ENCODE results near the gene ZNF543. TPM values are rescaled to one million over a fixed set of nuclear protein-coding genes. Genes with fewer than 3 reads are reported as not detected.

Gene ZNF543
- total and polyA plus RNA-seq, 2 of the 13 experiments (the other 11 are each of a cell fraction or from before 2014, with no cell fraction given), result 2.1 to 8.9 TPM

- TF ChIP-seq CCDC6 (CRISPR knock-in tag; IDR thresholded peaks at IDR 0.05), result no peak
Measured at GRCh38 chr19:57366776-57367175, 46.5 kb downstream of the ZNF543 start (continued).

- DNase-seq (ENCODE audit: low spot score), result no peak
- no peak overlapping the region for H3K9ac ChIP-seq (ENCODE audit: insufficient read depth, low read depth, low read length)
- H2AFZ ChIP-seq (ENCODE audit: low read length), result no peak overlapping the region
- H3K27ac ChIP-seq (ENCODE audit: extremely low read length, insufficient read depth, low read length), result no peak overlapping the region
- no peak overlapping the region for H3K4me3 ChIP-seq (replicated peaks in 1 of 3; ENCODE audit: insufficient read depth in 1 of 3, low read depth in 2 of 3, low read length in 3 of 3)
- H3K9me3 ChIP-seq (ENCODE audit: low read length), result peaks cover 7% of the 10 kb centered on the region; the same call in 1 of the 2 replicates
- H3K36me3 ChIP-seq (replicated peaks in 1 of 2; ENCODE audit: control insufficient read depth in 1 of 2, insufficient read depth in 2 of 2, low read length in 2 of 2), result peaks cover 2 to 11% of the 10 kb centered on the region in 2 experiments; a peak in 2 of 5 replicates
- H3K79me2 ChIP-seq (ENCODE audit: insufficient read depth, low read length), result no peaks in the 10 kb centered on the region
- H3K4me2 ChIP-seq (ENCODE audit: low read depth, low read length), result no peak overlapping the region
- H3K4me1 ChIP-seq (ENCODE audit: insufficient read depth, low read length), result no peaks in the 10 kb centered on the region
- ATAC-seq, result no peak
- WGBS (ENCODE audit: low lambda C conversion rate), result 94% methylated on average over 4 of the region's 6 CpGs
- H4K20me1 ChIP-seq (ENCODE audit: insufficient read depth, low read length), result no peaks in the 10 kb centered on the region
- POLR2A ChIA-PET, result no interaction called here
- no peak for FAIRE-seq
- intact Hi-C loops (cut with micrococcal nuclease; ENCODE audit: unreplicated experiment) (no loop called here), in situ Hi-C loops (cut with HindIII; ENCODE audit: extremely low pct_ligation_motif_present, low pct_unique_long_range_greater_than_20kb) (no loop called here)
- CTCF ChIA-PET (ENCODE audit: low intra/inter-chr PET ratio, low total read pairs), result no interaction called here
- TF ChIP-seq ZNF281 (CRISPR knock-in tag; IDR thresholded peaks at IDR 0.05; ENCODE audit: borderline replicate concordance), result no peak
- TF ChIP-seq HMGXB3 (CRISPR knock-in tag; IDR thresholded peaks at IDR 0.05; ENCODE audit: borderline replicate concordance), result no peak
- TF ChIP-seq GABPA (IDR thresholded peaks at IDR 0.05; ENCODE audit: low read depth, low read length), result no peak
- TF ChIP-seq GABPA (CRISPR knock-in tag; IDR thresholded peaks at IDR 0.05; ENCODE audit: low read depth), result no peak
- TF ChIP-seq ZNF326 (CRISPR knock-in tag; IDR thresholded peaks at IDR 0.05; ENCODE audit: borderline replicate concordance), result no peak
- no peak for TF ChIP-seq KLF16 (CRISPR knock-in tag; IDR thresholded peaks at IDR 0.05)
- TF ChIP-seq SMARCE1 (IDR thresholded peaks at IDR 0.05; ENCODE audit: borderline replicate concordance), result no peak
- no peak for TF ChIP-seq CEBPG (CRISPR knock-in tag; IDR thresholded peaks at IDR 0.05)
- TF ChIP-seq TFDP1 (CRISPR knock-in tag; IDR thresholded peaks at IDR 0.05; ENCODE audit: borderline replicate concordance), result no peak
- no peak for TF ChIP-seq EZH2 (conservative IDR thresholded peaks at IDR 0.05; ENCODE audit: low read depth, low read length)
- TF ChIP-seq ZNF564 (CRISPR knock-in tag; IDR thresholded peaks at IDR 0.05), result no peak
- no peak for TF ChIP-seq ETV5 (CRISPR knock-in tag; IDR thresholded peaks at IDR 0.05; ENCODE audit: borderline replicate concordance)
- no peak for TF ChIP-seq ZNF317 (CRISPR knock-in tag; IDR thresholded peaks at IDR 0.05)
- no peak for TF ChIP-seq DMAP1 (CRISPR knock-in tag; IDR thresholded peaks at IDR 0.05)
- no peak for TF ChIP-seq ZNF556 (CRISPR knock-in tag; IDR thresholded peaks at IDR 0.05; ENCODE audit: borderline replicate concordance)
- TF ChIP-seq ZNF674 (CRISPR knock-in tag; IDR thresholded peaks at IDR 0.05; ENCODE audit: low read depth), result no peak
- no peaks in the 10 kb centered on the region for H3K27me3 ChIP-seq (ENCODE audit: control insufficient read depth in 1 of 2, insufficient read depth in 2 of 2, low read length in 2 of 2)
- no TSS peak for BruUV-seq (replicated peaks)
Measured at GRCh38 chr19:57374179-57374578, 53.9 kb downstream of the ZNF543 start.
